ENCODE results near the gene GMEB1.
"Not testable (repeated sequence)": the region's sequence is repeated elsewhere in the genome, so short reads cannot be mapped to it uniquely, and the experiment has no call there.

The GMEB1 gene

GRCh38 chr1:28672971-28673370 is 4.4 kb downstream of the GMEB1 start:
- not testable (repeated sequence) for DNase-seq

GRCh38 chr1:28675924-28676257 is 7.3 kb downstream of the GMEB1 start:
- no peak for DNase-seq

GRCh38 chr1:28680151-28680550 is 11.6 kb downstream of the GMEB1 start:
- no peak for DNase-seq

GRCh38 chr1:28682840-28683239 is 14.3 kb downstream of the GMEB1 start:
- no peak for DNase-seq

GRCh38 chr1:28684937-28685336 is 16.4 kb downstream of the GMEB1 start:
- no peak for DNase-seq

GRCh38 chr1:28691627-28692026 is 23.0 kb downstream of the GMEB1 start:
- DNase-seq, result not testable (repeated sequence)

- no peak for DNase-seq
These were observed 35.0 kb downstream of the GMEB1 start for GRCh38 chr1:28703629-28704028.

GRCh38 chr1:28716336-28716735 is 47.8 kb downstream of the GMEB1 start:
- no peak for DNase-seq

- no peak for DNase-seq
These were observed 49.6 kb downstream of the GMEB1 start for GRCh38 chr1:28718166-28718565.

- DNase-seq, result no peak
These were observed 50.2 kb downstream of the GMEB1 start for GRCh38 chr1:28718586-28719331.

- no peak for DNase-seq
These were observed 50.7 kb downstream of the GMEB1 start for GRCh38 chr1:28719332-28719619.

GRCh38 chr1:28720376-28720775 is 51.8 kb downstream of the GMEB1 start:
- no peak for DNase-seq

- DNase-seq, result not testable (repeated sequence)
These were observed 53.3 kb downstream of the GMEB1 start for GRCh38 chr1:28721927-28722326.

- not testable (repeated sequence) for DNase-seq
These were observed 56.8 kb downstream of the GMEB1 start for GRCh38 chr1:28725365-28725764.

- DNase-seq, result no peak
These were observed 67.4 kb downstream of the GMEB1 start for GRCh38 chr1:28735961-28736449.

GRCh38 chr1:28736450-28737306 is 68.1 kb downstream of the GMEB1 start, which contains the start of gene YTHDF2:
Gene YTHDF2 (plus strand): TSS chr1:28736940. CDS start chr1:28737121, 181 bp downstream.
- DNase-seq, result peak; percentile 91

- DNase-seq, result peak; percentile 41
These were observed 68.9 kb downstream of the GMEB1 start for GRCh38 chr1:28737307-28738132.

GRCh38 chr1:28740118-28740517 is 71.5 kb downstream of the GMEB1 start:
- DNase-seq, result no peak

GRCh38 chr1:28744184-28744583 is 75.6 kb downstream of the GMEB1 start:
- no peak for DNase-seq

GRCh38 chr1:28745653-28746173 is 77.1 kb downstream of the GMEB1 start:
- no peak for DNase-seq

GRCh38 chr1:28750330-28750729 is 81.7 kb downstream of the GMEB1 start:
- DNase-seq, result no peak

- DNase-seq, result not testable (repeated sequence)
These were observed 82.2 kb downstream of the GMEB1 start for GRCh38 chr1:28750771-28751294.
